OCI-LY3 (cell line): ENCODE measurements around the gene TYW1B.
"Not testable (repeated sequence)": the region's sequence is repeated elsewhere in the genome, so short reads cannot be mapped to it uniquely, and the experiment has no call there.

Source experiments
- EZH2phosphoT487 ChIP-seq: fragments of 200-600 bp; shearing (Covaris generic); IDR thresholded peaks from 2 replicates; pipeline ENCODE4 v1.6.1; 2018; ENCODE audit warnings: antibody characterized with exemption, mixed run types, low read depth
- TF ChIP-seq, protein P1 (sequence below): fragments of 200-600, 300-600 bp; sonication (generic); IDR thresholded peaks from 2 replicates; pipeline ENCODE4 v1.5.1; 2014; ENCODE audit warnings: antibody characterized with exemption, low read length, low read depth

DNA sequence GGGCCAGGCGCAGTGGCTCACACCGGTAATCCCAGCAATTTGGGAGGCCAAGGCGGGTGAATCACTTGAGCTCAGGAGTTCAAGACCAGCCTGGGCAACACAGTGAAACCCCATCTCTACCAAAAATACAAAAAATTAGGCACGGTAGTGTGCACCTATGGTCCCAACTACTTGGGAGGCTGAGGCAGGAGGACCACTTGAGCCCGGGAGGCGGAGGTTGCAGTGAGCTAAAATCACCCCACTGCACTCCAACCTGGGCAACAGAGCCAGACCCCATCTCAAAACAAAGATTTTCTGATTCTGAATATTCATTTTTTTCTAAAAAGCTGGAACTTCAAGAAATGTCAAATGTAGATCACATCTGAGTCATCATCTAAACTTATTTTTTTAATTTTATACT is 10.3 kb upstream of the TYW1B start:
- TF ChIP-seq, protein P1, sequence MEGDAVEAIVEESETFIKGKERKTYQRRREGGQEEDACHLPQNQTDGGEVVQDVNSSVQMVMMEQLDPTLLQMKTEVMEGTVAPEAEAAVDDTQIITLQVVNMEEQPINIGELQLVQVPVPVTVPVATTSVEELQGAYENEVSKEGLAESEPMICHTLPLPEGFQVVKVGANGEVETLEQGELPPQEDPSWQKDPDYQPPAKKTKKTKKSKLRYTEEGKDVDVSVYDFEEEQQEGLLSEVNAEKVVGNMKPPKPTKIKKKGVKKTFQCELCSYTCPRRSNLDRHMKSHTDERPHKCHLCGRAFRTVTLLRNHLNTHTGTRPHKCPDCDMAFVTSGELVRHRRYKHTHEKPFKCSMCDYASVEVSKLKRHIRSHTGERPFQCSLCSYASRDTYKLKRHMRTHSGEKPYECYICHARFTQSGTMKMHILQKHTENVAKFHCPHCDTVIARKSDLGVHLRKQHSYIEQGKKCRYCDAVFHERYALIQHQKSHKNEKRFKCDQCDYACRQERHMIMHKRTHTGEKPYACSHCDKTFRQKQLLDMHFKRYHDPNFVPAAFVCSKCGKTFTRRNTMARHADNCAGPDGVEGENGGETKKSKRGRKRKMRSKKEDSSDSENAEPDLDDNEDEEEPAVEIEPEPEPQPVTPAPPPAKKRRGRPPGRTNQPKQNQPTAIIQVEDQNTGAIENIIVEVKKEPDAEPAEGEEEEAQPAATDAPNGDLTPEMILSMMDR = not testable (repeated sequence)
- not testable (repeated sequence) for TF ChIP-seq EZH2phosphoT487
